AG08395 (cell line): ENCODE measurements around the gene ITPR1.
A peak's percentile ranks its signal among the peaks of the same experiment; 100 is the strongest.

Experiments used
- DNase-seq: peaks from one replicate; pipeline ENCODE4 v3.0.0; 2012; ENCODE audit warnings: mixed read lengths, low spot score

ITPR1 gene

GRCh38 chr3:4643904-4644547 is 150.9 kb downstream of the ITPR1 start:
- DNase-seq, result no peak

- peak; percentile 16 for DNase-seq
Observed at GRCh38 chr3:4644951-4645350, 151.8 kb downstream of the ITPR1 start.

GRCh38 chr3:4645468-4645867 is 152.3 kb downstream of the ITPR1 start:
- no peak for DNase-seq

- no peak for DNase-seq
Observed at GRCh38 chr3:4647411-4647810, 154.3 kb downstream of the ITPR1 start.

GRCh38 chr3:4655145-4656045 is 162.2 kb downstream of the ITPR1 start:
- no peak for DNase-seq

GRCh38 chr3:4656059-4656458 is 162.9 kb downstream of the ITPR1 start:
- peak; percentile 84 for DNase-seq

GRCh38 chr3:4656626-4657328 is 163.6 kb downstream of the ITPR1 start:
- no peak for DNase-seq

- no peak for DNase-seq
Observed at GRCh38 chr3:4660936-4661335, 167.8 kb downstream of the ITPR1 start.

GRCh38 chr3:4664412-4664811 is 171.3 kb downstream of the ITPR1 start:
- no peak for DNase-seq

GRCh38 chr3:4665197-4665596 is 172.0 kb downstream of the ITPR1 start:
- no peak for DNase-seq

- DNase-seq, result no peak
Observed at GRCh38 chr3:4666071-4666470, 172.9 kb downstream of the ITPR1 start.

GRCh38 chr3:4670352-4670751 is 177.2 kb downstream of the ITPR1 start:
- DNase-seq, result peak; percentile 25

- DNase-seq, result no peak
Observed at GRCh38 chr3:4672725-4673275, 179.7 kb downstream of the ITPR1 start.

- DNase-seq, result peak; percentile 20
Observed at GRCh38 chr3:4674216-4674615, 181.1 kb downstream of the ITPR1 start.

GRCh38 chr3:4675704-4676103 is 182.6 kb downstream of the ITPR1 start:
- DNase-seq, result no peak

GRCh38 chr3:4678320-4678719 is 185.2 kb downstream of the ITPR1 start:
- no peak for DNase-seq

GRCh38 chr3:4680227-4680691 is 187.1 kb downstream of the ITPR1 start:
- peak; percentile 5 for DNase-seq

GRCh38 chr3:4680871-4681300 is 187.7 kb downstream of the ITPR1 start:
- peak; percentile 36 for DNase-seq

GRCh38 chr3:4681301-4681700 is 188.2 kb downstream of the ITPR1 start:
- DNase-seq, result no peak

GRCh38 chr3:4684117-4684516 is 191.0 kb downstream of the ITPR1 start:
- no peak for DNase-seq

- no peak for DNase-seq
Observed at GRCh38 chr3:4684976-4685375, 191.8 kb downstream of the ITPR1 start.

GRCh38 chr3:4685673-4686345 is 192.7 kb downstream of the ITPR1 start:
- no peak for DNase-seq
